Measurements from ENCODE around the gene SIMC1. TPM values are rescaled to one million over a fixed set of nuclear protein-coding genes. Genes with fewer than 3 reads are reported as not detected.
"Not testable (repeated sequence)": the region's sequence is repeated elsewhere in the genome, so short reads cannot be mapped to it uniquely, and the experiment has no call there.

Gene SIMC1
- polyA plus RNA-seq, 4 donors: 17.6 to 22.6 (median 19.6) TPM

GRCh38 chr5:176290057-176290840, 52.0 kb downstream of the SIMC1 start:
- not testable (repeated sequence) for DNase-seq (ENCODE audit: low read depth in 4 of 4, low spot score in 2 of 4)

- not testable (repeated sequence) for DNase-seq (ENCODE audit: low read depth in 4 of 4, low spot score in 2 of 4)
These were observed 67.1 kb downstream of the SIMC1 start for GRCh38 chr5:176305356-176305755.

GRCh38 chr5:176317534-176318374, 79.5 kb downstream of the SIMC1 start:
- no peak for DNase-seq (ENCODE audit: low read depth in 4 of 4, low spot score in 2 of 4)

GRCh38 chr5:176319827-176320554, 81.8 kb downstream of the SIMC1 start:
- no peak for DNase-seq (ENCODE audit: low read depth in 4 of 4, low spot score in 2 of 4)

- no peak for DNase-seq (ENCODE audit: low read depth in 4 of 4, low spot score in 2 of 4)
These were observed 82.4 kb downstream of the SIMC1 start for GRCh38 chr5:176320577-176320976.

GRCh38 chr5:176334031-176334770, 96.0 kb downstream of the SIMC1 start:
- DNase-seq (ENCODE audit: low read depth in 4 of 4, low spot score in 2 of 4): no peak

GRCh38 chr5:176337913-176338312, 99.7 kb downstream of the SIMC1 start:
- DNase-seq (ENCODE audit: low read depth in 4 of 4, low spot score in 2 of 4): no peak

GRCh38 chr5:176339304-176339703, 101.1 kb downstream of the SIMC1 start:
- DNase-seq (ENCODE audit: low read depth in 4 of 4, low spot score in 2 of 4): no peak

GRCh38 chr5:176341325-176342157, 103.3 kb downstream of the SIMC1 start:
- DNase-seq (ENCODE audit: low read depth in 4 of 4, low spot score in 2 of 4): no peak

GRCh38 chr5:176342158-176342483, 103.9 kb downstream of the SIMC1 start:
- no peak for DNase-seq (ENCODE audit: low read depth in 4 of 4, low spot score in 2 of 4)

GRCh38 chr5:176342766-176343458, 104.7 kb downstream of the SIMC1 start:
- DNase-seq (ENCODE audit: low read depth in 4 of 4, low spot score in 2 of 4): no peak

- DNase-seq (ENCODE audit: low read depth in 4 of 4, low spot score in 2 of 4): no peak
These were observed 112.2 kb downstream of the SIMC1 start for GRCh38 chr5:176350416-176350815.

GRCh38 chr5:176352116-176352878, 114.1 kb downstream of the SIMC1 start:
- no peak for DNase-seq (ENCODE audit: low read depth in 4 of 4, low spot score in 2 of 4)

- no peak for DNase-seq (ENCODE audit: low read depth in 4 of 4, low spot score in 2 of 4)
These were observed 115.3 kb downstream of the SIMC1 start for GRCh38 chr5:176353533-176353932.

- no peak for DNase-seq (ENCODE audit: low read depth in 4 of 4, low spot score in 2 of 4)
These were observed 117.4 kb downstream of the SIMC1 start for GRCh38 chr5:176355400-176356178.

GRCh38 chr5:176356179-176356566, 117.9 kb downstream of the SIMC1 start:
- no peak for DNase-seq (ENCODE audit: low read depth in 4 of 4, low spot score in 2 of 4)

- no peak for DNase-seq (ENCODE audit: low read depth in 4 of 4, low spot score in 2 of 4)
These were observed 121.4 kb downstream of the SIMC1 start for GRCh38 chr5:176359658-176360057.
